ENCODE results near the gene ITGB2. TPM values are rescaled to one million over a fixed set of nuclear protein-coding genes. Genes with fewer than 3 reads are reported as not detected.

The ITGB2 gene
- total RNA-seq, 1 donor from 2014 or later, result 36.7 TPM

GRCh38 chr21:44895859-44896258 is 24.8 kb downstream of the ITGB2 start:
- intact Hi-C loops (cut with DNase I), result no loop called here
- ATAC-seq (no peak), DNase-seq (ENCODE audit: missing footprints) (peak; percentile 13)

- ATAC-seq (no peak), DNase-seq (ENCODE audit: missing footprints) (peak; percentile 35)
- intact Hi-C loops (cut with DNase I), result loop anchor here (5.0 kb wide), 1 partner anchor 233 kb away; no protein-coding TSS in a partner anchor
Measured at GRCh38 chr21:44894687-44895302, 25.9 kb downstream of the ITGB2 start.

- ATAC-seq (no peak), DNase-seq (ENCODE audit: missing footprints) (peak; percentile 20)
- intact Hi-C loops (cut with DNase I), result loop anchor here (5.0 kb wide), 1 partner anchor 233 kb away; no protein-coding TSS in a partner anchor
Measured at GRCh38 chr21:44893948-44894656, 26.6 kb downstream of the ITGB2 start.

- intact Hi-C loops (cut with DNase I), result loop anchor here (5.0 kb wide), 1 partner anchor 234 kb away; no protein-coding TSS in a partner anchor
- DNase-seq (ENCODE audit: missing footprints), result peak; percentile 37
- ATAC-seq, result no peak
Measured at GRCh38 chr21:44893278-44893556, 27.5 kb downstream of the ITGB2 start.

GRCh38 chr21:44892536-44893277 is 28.0 kb downstream of the ITGB2 start:
- intact Hi-C loops (cut with DNase I), result loop anchor here (1.0 to 5.0 kb wide), 2 partner anchors 40 to 235 kb away; no protein-coding TSS in a partner anchor

GRCh38 chr21:44892095-44892494 is 28.6 kb downstream of the ITGB2 start:
- DNase-seq (ENCODE audit: missing footprints) (no peak), ATAC-seq (no peak)
- intact Hi-C loops (cut with DNase I), result loop anchor here (1.0 to 5.0 kb wide), 2 partner anchors 40 to 235 kb away; no protein-coding TSS in a partner anchor

More at GRCh38 chr21:44892536-44893277, 28.0 kb downstream of the ITGB2 start:
- peak; percentile 69 for ATAC-seq
- DNase-seq (ENCODE audit: missing footprints), result peak; percentile 90

GRCh38 chr21:44891631-44892031 is 29.1 kb downstream of the ITGB2 start:
- intact Hi-C loops (cut with DNase I), result loop anchor here (1.0 to 5.0 kb wide), 2 partner anchors 41 to 236 kb away; no protein-coding TSS in a partner anchor
- DNase-seq (ENCODE audit: missing footprints), result no peak
- no peak for ATAC-seq

- DNase-seq (ENCODE audit: missing footprints), result no peak
- intact Hi-C loops (cut with DNase I), result loop anchor here (5.0 kb wide), 1 partner anchor 236 kb away; no protein-coding TSS in a partner anchor
- no peak for ATAC-seq
Measured at GRCh38 chr21:44890961-44891541, 29.6 kb downstream of the ITGB2 start.

GRCh38 chr21:44890338-44890931 is 30.3 kb downstream of the ITGB2 start:
- no peak for ATAC-seq
- DNase-seq (ENCODE audit: missing footprints), result peak; percentile 47
- intact Hi-C loops (cut with DNase I), result loop anchor here (5.0 kb wide), 1 partner anchor 237 kb away; no protein-coding TSS in a partner anchor

GRCh38 chr21:44889625-44890337 is 30.9 kb downstream of the ITGB2 start:
- intact Hi-C loops (cut with DNase I), result loop anchor here (5.0 kb wide), 1 partner anchor 238 kb away; no protein-coding TSS in a partner anchor
- no peak for DNase-seq (ENCODE audit: missing footprints)
- no peak for ATAC-seq

GRCh38 chr21:44888581-44889550 is 31.8 kb downstream of the ITGB2 start:
- intact Hi-C loops (cut with DNase I), result no loop called here
- DNase-seq (ENCODE audit: missing footprints), result peak; percentile 61
- no peak for ATAC-seq

- intact Hi-C loops (cut with DNase I), result no loop called here
- ATAC-seq (peak; percentile 14), DNase-seq (ENCODE audit: missing footprints) (peak; percentile 70)
Measured at GRCh38 chr21:44887807-44888580, 32.7 kb downstream of the ITGB2 start.

GRCh38 chr21:44887126-44887806 is 33.4 kb downstream of the ITGB2 start:
- DNase-seq (ENCODE audit: missing footprints) (no peak), ATAC-seq (no peak)
- intact Hi-C loops (cut with DNase I), result no loop called here

GRCh38 chr21:44886113-44887075 is 34.3 kb downstream of the ITGB2 start:
- ATAC-seq, result no peak
- peak; percentile 50 for DNase-seq (ENCODE audit: missing footprints)
- intact Hi-C loops (cut with DNase I), result no loop called here

Measured in Right ventricle myocardium inferior (tissue), 1 donor.